DOHH2 (cell line): ENCODE data around the gene HTRA3.

ENCODE experiments used
- EZH2phosphoT487 ChIP-seq: fragments of 200-600 bp; sonication (generic); IDR thresholded peaks from 2 replicates; pipeline ENCODE4 v1.6.1; 2017; ENCODE audit warnings: borderline replicate concordance, mild to moderate bottlenecking, antibody characterized with exemption, low read length, moderate library complexity, mixed read lengths
- TF ChIP-seq, protein P1 (sequence below): fragments of 200-600 bp; sonication (generic); IDR thresholded peaks from one replicate; pipeline ENCODE4 v1.5.1; 2014; ENCODE audit warnings: antibody characterized with exemption, mild to moderate bottlenecking, low read depth, low read length; ENCODE audit not compliant: poor library complexity, severe bottlenecking

- TF ChIP-seq, protein P1, sequence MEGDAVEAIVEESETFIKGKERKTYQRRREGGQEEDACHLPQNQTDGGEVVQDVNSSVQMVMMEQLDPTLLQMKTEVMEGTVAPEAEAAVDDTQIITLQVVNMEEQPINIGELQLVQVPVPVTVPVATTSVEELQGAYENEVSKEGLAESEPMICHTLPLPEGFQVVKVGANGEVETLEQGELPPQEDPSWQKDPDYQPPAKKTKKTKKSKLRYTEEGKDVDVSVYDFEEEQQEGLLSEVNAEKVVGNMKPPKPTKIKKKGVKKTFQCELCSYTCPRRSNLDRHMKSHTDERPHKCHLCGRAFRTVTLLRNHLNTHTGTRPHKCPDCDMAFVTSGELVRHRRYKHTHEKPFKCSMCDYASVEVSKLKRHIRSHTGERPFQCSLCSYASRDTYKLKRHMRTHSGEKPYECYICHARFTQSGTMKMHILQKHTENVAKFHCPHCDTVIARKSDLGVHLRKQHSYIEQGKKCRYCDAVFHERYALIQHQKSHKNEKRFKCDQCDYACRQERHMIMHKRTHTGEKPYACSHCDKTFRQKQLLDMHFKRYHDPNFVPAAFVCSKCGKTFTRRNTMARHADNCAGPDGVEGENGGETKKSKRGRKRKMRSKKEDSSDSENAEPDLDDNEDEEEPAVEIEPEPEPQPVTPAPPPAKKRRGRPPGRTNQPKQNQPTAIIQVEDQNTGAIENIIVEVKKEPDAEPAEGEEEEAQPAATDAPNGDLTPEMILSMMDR, result no peak
- no peak for TF ChIP-seq EZH2phosphoT487
These were observed 6.0 kb downstream of the HTRA3 start for GRCh38 chr4:8275548-8275910.
